Left lobe of liver (tissue), 2 donors: ENCODE results near the gene KLF15. TPM values are rescaled to one million over a fixed set of nuclear protein-coding genes. Genes with fewer than 3 reads are reported as not detected.
A peak's percentile ranks its signal among the peaks of the same experiment; 100 is the strongest.
"Not testable (repeated sequence)": the region's sequence is repeated elsewhere in the genome, so short reads cannot be mapped to it uniquely, and the experiment has no call there.

Source experiments
- ATAC-seq: fragments of 200-7000 bp; cut with Tn5 transposase; one replicate; pipeline ENCODE4 v1.9.1; 2020; ENCODE audit warnings: mild to moderate bottlenecking, moderate library complexity
- DNase-seq: peaks from one replicate; pipeline ENCODE4 v3.0.0-alpha.2; 2020; ENCODE audit warnings: low spot score
- total RNA-seq: library from RNA; stranded (reverse); gene quantifications from one replicate; pipeline ENCODE4 v1.2.1, GENCODE V29; 2021
- donor health status: DM: no; HTN: no; CAD: no; lungs with moderate emphysema.
- donor health status: DM: no; HTN: yes; CAD: no.

Gene KLF15
- total RNA-seq, 1 donor from 2014 or later: 105 TPM

GRCh38 chr3:126348308-126348920 lies 8.8 kb downstream of the KLF15 start:
- ATAC-seq (no peak), DNase-seq (no peak)

GRCh38 chr3:126347543-126348161 lies 9.6 kb downstream of the KLF15 start:
- ATAC-seq (no peak), DNase-seq (peak; percentile 33)

GRCh38 chr3:126346466-126346865 lies 10.7 kb downstream of the KLF15 start:
- DNase-seq (peak; percentile 31), ATAC-seq (no peak)

- DNase-seq: peak; percentile 49
- no peak for ATAC-seq
Observed at GRCh38 chr3:126345641-126346460, 11.4 kb downstream of the KLF15 start.

- DNase-seq (peak; percentile 30), ATAC-seq (no peak)
Observed at GRCh38 chr3:126345231-126345630, 12.0 kb downstream of the KLF15 start.

- DNase-seq (peak; percentile 47), ATAC-seq (no peak)
Observed at GRCh38 chr3:126344380-126345041, 12.7 kb downstream of the KLF15 start.

GRCh38 chr3:126343649-126344035 lies 13.6 kb downstream of the KLF15 start:
- DNase-seq: peak; percentile 54

GRCh38 chr3:126342991-126343648 lies 14.1 kb downstream of the KLF15 start:
- ATAC-seq (peak; percentile 9), DNase-seq (peak; percentile 63)

More at GRCh38 chr3:126343649-126344035, 13.6 kb downstream of the KLF15 start:
- no peak for ATAC-seq

GRCh38 chr3:126342211-126342610 lies 15.0 kb downstream of the KLF15 start:
- ATAC-seq (no peak), DNase-seq (peak; percentile 53)

GRCh38 chr3:126341755-126342150 lies 15.5 kb downstream of the KLF15 start:
- peak; percentile 40 for ATAC-seq
- DNase-seq: no peak

GRCh38 chr3:126340943-126341754 lies 16.1 kb downstream of the KLF15 start:
- DNase-seq (peak; percentile 94), ATAC-seq (peak; percentile 72)

GRCh38 chr3:126340596-126340942 lies 16.6 kb downstream of the KLF15 start:
- ATAC-seq: no peak
- no peak for DNase-seq

- DNase-seq: peak; percentile 67
- peak; percentile 13 for ATAC-seq
Observed at GRCh38 chr3:126340081-126340511, 17.1 kb downstream of the KLF15 start.

- no peak for ATAC-seq
- no peak for DNase-seq
Observed at GRCh38 chr3:126339466-126339865, 17.7 kb downstream of the KLF15 start.

GRCh38 chr3:126338790-126339288 lies 18.4 kb downstream of the KLF15 start:
- ATAC-seq (no peak), DNase-seq (peak; percentile 49)

GRCh38 chr3:126337980-126338651 lies 19.1 kb downstream of the KLF15 start:
- ATAC-seq: no peak
- DNase-seq: peak; percentile 51

GRCh38 chr3:126331812-126332336 lies 25.3 kb downstream of the KLF15 start:
- ATAC-seq, DNase-seq: not testable (repeated sequence)

GRCh38 chr3:126329927-126330725 lies 27.1 kb downstream of the KLF15 start:
- DNase-seq (peak; percentile 40), ATAC-seq (peak; percentile 31)
